Heart right ventricle (tissue), 16 donors: ENCODE results near the gene TRIM54. TPM values are rescaled to one million over a fixed set of nuclear protein-coding genes. Genes with fewer than 3 reads are reported as not detected.
"Not testable (repeated sequence)": the region's sequence is repeated elsewhere in the genome, so short reads cannot be mapped to it uniquely, and the experiment has no call there.

ENCODE experiments used
- ATAC-seq, 8 donors: fragments of 200-7000 bp; cut with Tn5 transposase; one replicate each; pipeline ENCODE4 v1.9.1; 2020; ENCODE audit warnings: mild to moderate bottlenecking in 8 of 8, moderate library complexity in 8 of 8, moderate number of reproducible peaks in 1 of 8
- DNase-seq, 2 donors: peaks; one replicate each; pipeline ENCODE4 v3.0.0-alpha.2; 2020
- H3K27ac ChIP-seq, 10 donors: fragments of 200-600 bp; sonication (generic) in 2 of 10; one replicate each; pipeline versions ENCODE4 v1.5.0 to v1.8.0; 2020 to 2022; ENCODE audit warnings: mild to moderate bottlenecking in 3 of 10
- H3K27me3 ChIP-seq, 7 donors: fragments of 200-600 bp; one replicate each; pipeline ENCODE4 v1.8.0; 2021 to 2022; ENCODE audit warnings: mild to moderate bottlenecking in 2 of 7
- H3K36me3 ChIP-seq, 9 donors: fragments of 200-600 bp; sonication (generic) in 1 of 9; one replicate each; pipeline versions ENCODE4 v1.5.0 to v1.8.0; 2020 to 2022; ENCODE audit warnings: mild to moderate bottlenecking in 2 of 9
- H3K4me1 ChIP-seq, 9 donors: fragments of 200-600 bp; sonication (generic) in 1 of 9; one replicate each; pipeline versions ENCODE4 v1.5.0 to v1.8.0; 2020 to 2022; ENCODE audit warnings: mild to moderate bottlenecking in 4 of 9
- H3K4me3 ChIP-seq, 10 donors: fragments of 200-600 bp; sonication (generic) in 2 of 10; one replicate each; pipeline versions ENCODE4 v1.5.0 to v1.8.0; 2020 to 2022; ENCODE audit warnings: mild to moderate bottlenecking in 7 of 10, moderate library complexity in 2 of 10
- H3K9me3 ChIP-seq, 11 donors: fragments of 200-600 bp in 10 of 11; sonication (generic) in 2 of 11; one replicate each; pipeline versions ENCODE4 v1.5.0 to v1.8.0; 2013 to 2022; ENCODE audit warnings: mild to moderate bottlenecking in 2 of 11, control low read depth in 1 of 11, moderate library complexity in 1 of 11
- CTCF ChIP-seq, 9 donors: fragments of 200-600 bp; sonication (generic) in 2 of 9; IDR thresholded peaks; one replicate each; pipeline versions ENCODE4 v1.5.0 to v1.8.0; 2021 to 2022; ENCODE audit warnings: antibody characterized with exemption in 9 of 9, mild to moderate bottlenecking in 5 of 9, moderate library complexity in 1 of 9
- WGBS, 2 donors: extraction: QIAGEN DNeasy Blood & Tissue Kit; methylation state at CpG; one replicate each; pipeline ENCODE4 v1.1.7; 2013; ENCODE audit warnings: inconsistent platforms in 1 of 2; 5-methylcytosine and 5-hydroxymethylcytosine counted together
- intact Hi-C, 10 donors: fragments of 100-400 bp; cut with DNase I; formaldehyde crosslinking; loops; one replicate each; pipeline versions ENCODE4 v1.11.1 to v1.14.2; 2022
- polyA plus RNA-seq, 2 donors: library from polyadenylated mRNA; stranded (reverse); fragments of 200-250 nt; gene quantifications; one replicate each; pipeline ENCODE4 v1.2.3, GENCODE V29; 2013
- total RNA-seq, 10 donors: library from RNA; stranded (reverse); fragmentation: NEBNext Ultra II Directional in 3 of 10; extraction: Animal tissue kit (Norgen Biotek cat#: 25700) in 3 of 10; gene quantifications; one replicate each; pipeline versions ENCODE4 v1.2.1 to v1.2.4, GENCODE V29; 2021 to 2023
- donor health status: Arrhythmogenic right ventricular cardiomyopathy.
- donor health status: ischemic (EF 13 %, LVEDD 7.1; RV severe dilation, severe dysfunction).
- donor health status: healthy with polysubstance abuse.
- donor health status: DM: no; HTN: yes; CAD: no.
- donor health status: DM: no; HTN: no; CAD: no.
- donor health status: ischemic (EF 25% LVEDD 6.9; RV normal size, moderate dysfunction).
- donor health status: ischemic (EF 25% LVEDD 5.7; RV mildly dilated, moderate dysfunction).
- donor health status: healthy.
- donor health status: DM: yes; HTN: yes; CAD: no.
- donor health status: Ischemic cardiomyopathy.
- donor health status: ischemic (EF 35%, LVEDD 5.7; RV mildly dilated, moderate dysfunction).
- donor health status: nonischemic (EF 11% LVEDD 7.7; RV severe dilation, severe dysfunction).
- donor health status: DM: yes; HTN: yes; CAD: no.
- donor health status: PGD.
- donor health status: ischemic (EF 29% LVEDD 5.4; RV normal size, mild dysfunction).
- donor health status: nonischemic (EF 23%, LVEDD 6.1; RV moderate dilation, normal function).

Gene TRIM54
- total and polyA plus RNA-seq, 12 donors = 131 to 568 (median 249) TPM

- intact Hi-C loops = loop anchor here in 3 of 10 donors (5.0 to 10.0 kb wide), 3 partner anchors 46 to 194 kb away; no protein-coding TSS in a partner anchor
- ATAC-seq = peak in 3 of 8 donors; percentile 12 to 25 (median 24)
These were observed 16.3 kb downstream of the TRIM54 start for GRCh38 chr2:27298391-27299080.

GRCh38 chr2:27300606-27301005 is 18.4 kb downstream of the TRIM54 start:
- Histone ChIP-seq H3K4me1 (peaks cover 0 to 49% (median 16%) of the 10 kb centered on the region in 9 donors), H3K36me3 (peaks cover 0 to 39% (median 0%) of the 10 kb centered on the region in 9 donors)
- WGBS, 2 donors = 90 to 91% methylated on average over 4 of the region's 4 CpGs
- intact Hi-C loops = loop anchor here in 6 of 10 donors (5.0 to 10.0 kb wide), 4 partner anchors 46 to 206 kb away; no protein-coding TSS in a partner anchor
- ATAC-seq, DNase-seq, H3K27ac ChIP-seq, H3K4me3 ChIP-seq, H3K27me3 ChIP-seq, H3K9me3 ChIP-seq: not testable (repeated sequence)

More at GRCh38 chr2:27298391-27299080, 16.3 kb downstream of the TRIM54 start:
- H3K27ac ChIP-seq = no peak overlapping the region
- TF ChIP-seq CTCF (IDR thresholded peaks at IDR 0.05) = no peak
- H3K27me3 ChIP-seq = no peaks in the 10 kb centered on the region
- no peak for DNase-seq
- WGBS, 2 donors = 69 to 72% methylated on average over 18 of the region's 18 CpGs
- no peaks in the 10 kb centered on the region for H3K9me3 ChIP-seq
- H3K36me3 ChIP-seq = peaks cover 0 to 28% (median 0%) of the 10 kb centered on the region in 9 donors
- peaks cover 4 to 69% (median 19%) of the 10 kb centered on the region in 9 donors for H3K4me1 ChIP-seq
- no peak overlapping the region for H3K4me3 ChIP-seq

GRCh38 chr2:27303093-27304025 is 21.1 kb downstream of the TRIM54 start:
- Histone ChIP-seq H3K9me3 (no peaks in the 10 kb centered on the region), H3K36me3 (peaks cover 0 to 63% (median 6%) of the 10 kb centered on the region in 9 donors), H3K4me3 (peak overlapping the region in 8 of 10 donors; percentile 2 to 49 (median 30)), H3K27me3 (peaks cover 0 to 37% (median 31%) of the 10 kb centered on the region in 7 donors), H3K27ac (peak overlapping the region in 8 of 10 donors; percentile 8 to 63 (median 54)), H3K4me1 (peaks cover 3 to 43% (median 23%) of the 10 kb centered on the region in 9 donors)
- TF ChIP-seq CTCF (IDR thresholded peaks at IDR 0.05) = peak; percentile 75 to 94 (median 89)
- peak; percentile 21 to 65 for DNase-seq
- WGBS, 2 donors = 20 to 27% methylated on average over 25 of the region's 25 CpGs
- peak; percentile 16 to 81 (median 66) for ATAC-seq
- intact Hi-C loops = loop anchor here in 7 of 10 donors (2.0 to 10.0 kb wide), 5 partner anchors 23 to 209 kb away; no protein-coding TSS in a partner anchor

DNA sequence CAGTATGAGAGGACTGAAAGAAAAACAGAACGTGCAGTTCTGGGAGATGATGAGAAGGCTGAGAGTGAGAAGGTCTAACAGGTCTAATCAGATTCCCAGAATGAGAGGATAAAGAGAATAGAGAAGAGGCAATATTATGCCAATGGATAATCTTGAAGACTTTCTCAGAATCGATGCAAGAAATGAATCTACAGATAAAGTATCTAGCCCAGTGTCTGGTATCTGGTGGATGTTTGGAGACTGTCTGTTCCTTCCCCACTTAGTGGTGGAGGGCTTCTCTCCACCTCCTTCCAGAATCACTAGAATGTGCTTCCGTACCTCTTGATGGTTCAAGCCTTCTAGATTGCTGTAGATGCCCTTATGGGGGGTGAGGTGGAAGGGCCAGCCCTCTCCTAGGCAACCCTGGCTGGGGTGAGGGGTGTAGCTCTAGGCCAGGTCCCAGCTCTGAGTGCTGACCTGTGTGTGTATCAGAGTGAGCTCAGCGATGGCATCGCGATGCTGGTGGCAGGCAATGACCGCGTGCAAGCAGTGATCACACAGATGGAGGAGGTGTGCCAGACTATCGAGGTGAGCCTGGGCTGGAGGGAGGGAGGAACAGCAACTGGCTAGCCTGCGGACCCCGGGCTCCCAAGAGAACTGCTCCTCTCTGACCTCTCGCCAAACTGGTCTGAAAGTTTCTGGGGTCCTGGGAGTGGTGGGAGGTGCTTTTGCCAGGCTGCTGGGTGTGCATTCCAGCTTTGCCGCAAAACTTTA is 22.4 kb downstream of the TRIM54 start:
- ATAC-seq (no peak), DNase-seq (no peak)
- Histone ChIP-seq H3K27ac (no peak overlapping the region), H3K4me1 (peaks cover 6 to 38% (median 23%) of the 10 kb centered on the region in 9 donors), H3K36me3 (peaks cover 0 to 75% (median 6%) of the 10 kb centered on the region in 9 donors), H3K9me3 (no peaks in the 10 kb centered on the region), H3K4me3 (no peak overlapping the region), H3K27me3 (peaks cover 0 to 43% (median 38%) of the 10 kb centered on the region in 7 donors)
- WGBS, 2 donors = 86 to 91% methylated on average over 13 of the region's 13 CpGs
- intact Hi-C loops = loop anchor here in 6 of 10 donors (5.0 to 10.0 kb wide), 5 partner anchors 42 to 210 kb away; partner anchors contain the start of gene SLC30A3 (in 1 of the 6)
- TF ChIP-seq CTCF (IDR thresholded peaks at IDR 0.05) = no peak
